Activated gamma-delta T cell (primary cell): ENCODE results near the gene CRYBA2.

Source experiments
- DNase-seq: peaks from one replicate; lab custom pipeline; 2025; lab: John Stamatoyannopoulos, UW

Gene CRYBA2

GRCh38 chr2:218982586-218983262 lies 10.5 kb downstream of the CRYBA2 start:
- no peak for DNase-seq

GRCh38 chr2:218981881-218982585 lies 11.2 kb downstream of the CRYBA2 start:
- DNase-seq, result no peak

- DNase-seq, result no peak
Measured at GRCh38 chr2:218981390-218981880, 11.8 kb downstream of the CRYBA2 start.

- no peak for DNase-seq
Measured at GRCh38 chr2:218980735-218981389, 12.4 kb downstream of the CRYBA2 start.

GRCh38 chr2:218979846-218980734 lies 13.1 kb downstream of the CRYBA2 start:
- peak; percentile 55 for DNase-seq

GRCh38 chr2:218975060-218975777 lies 18.0 kb downstream of the CRYBA2 start:
- DNase-seq, result no peak

- no peak for DNase-seq
Measured at GRCh38 chr2:218970894-218971293, 22.3 kb downstream of the CRYBA2 start.

GRCh38 chr2:218964041-218964771 lies 29.0 kb downstream of the CRYBA2 start:
- no peak for DNase-seq

GRCh38 chr2:218963601-218964000 lies 29.6 kb downstream of the CRYBA2 start:
- no peak for DNase-seq

- no peak for DNase-seq
Measured at GRCh38 chr2:218962859-218963492, 30.2 kb downstream of the CRYBA2 start.

- no peak for DNase-seq
Measured at GRCh38 chr2:218961651-218962570, 31.3 kb downstream of the CRYBA2 start.

- no peak for DNase-seq
Measured at GRCh38 chr2:218961229-218961628, 32.0 kb downstream of the CRYBA2 start.

GRCh38 chr2:218960309-218961165 lies 32.7 kb downstream of the CRYBA2 start:
- no peak for DNase-seq

- no peak for DNase-seq
Measured at GRCh38 chr2:218959761-218960308, 33.4 kb downstream of the CRYBA2 start.

GRCh38 chr2:218959141-218959731 lies 34.0 kb downstream of the CRYBA2 start, which contains the start of gene CDK5R2:
TSS of gene CDK5R2 (plus strand) at chr2:218959666. CDS start at chr2:218959821, 155 bp downstream.
- DNase-seq, result no peak

GRCh38 chr2:218958276-218958675 lies 34.9 kb downstream of the CRYBA2 start:
- no peak for DNase-seq

GRCh38 chr2:218957671-218958070 lies 35.6 kb downstream of the CRYBA2 start:
- DNase-seq, result no peak
